ENCODE data around the gene SH3TC2.
"Not testable (repeated sequence)": the region's sequence is repeated elsewhere in the genome, so short reads cannot be mapped to it uniquely, and the experiment has no call there.

The SH3TC2 gene

GRCh38 chr5:149063017-149063687, at the start of gene SH3TC2:
SH3TC2 (minus strand) TSS chr5:149063062; CDS start chr5:149063022, 40 bp downstream.
- no peak for DNase-seq

GRCh38 chr5:149110406-149110805, 47.5 kb upstream of the SH3TC2 start:
- no peak for DNase-seq

DNA sequence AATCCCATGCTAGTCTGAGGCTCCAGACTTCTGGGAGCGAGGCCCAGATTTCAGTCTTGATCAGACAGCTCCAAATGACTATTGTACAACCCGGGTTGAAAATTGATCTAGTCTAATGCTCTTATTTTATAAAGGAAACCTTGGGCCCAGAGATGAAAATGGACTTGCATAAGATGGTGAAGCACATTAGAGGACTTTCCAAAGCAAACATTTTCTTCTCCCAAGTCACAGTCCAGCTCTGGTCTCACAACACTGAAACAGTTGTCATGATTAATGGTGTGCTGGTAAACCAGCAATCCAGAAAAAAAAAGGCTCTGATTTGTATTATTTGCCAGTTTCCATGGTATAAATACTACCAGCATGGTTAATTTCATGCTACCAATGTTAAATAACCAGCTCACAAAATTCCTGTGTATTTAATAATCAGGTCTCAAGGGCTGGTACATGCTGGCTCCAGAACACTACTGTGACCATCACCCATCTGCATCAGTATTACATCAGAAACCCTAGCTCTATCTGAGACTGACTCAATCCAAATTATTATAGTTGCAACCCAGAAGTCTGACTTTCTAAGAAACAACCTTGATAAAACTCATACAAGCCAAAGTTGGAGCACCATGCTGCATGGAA, 45.9 kb upstream of the SH3TC2 start:
- no peak for DNase-seq

DNA sequence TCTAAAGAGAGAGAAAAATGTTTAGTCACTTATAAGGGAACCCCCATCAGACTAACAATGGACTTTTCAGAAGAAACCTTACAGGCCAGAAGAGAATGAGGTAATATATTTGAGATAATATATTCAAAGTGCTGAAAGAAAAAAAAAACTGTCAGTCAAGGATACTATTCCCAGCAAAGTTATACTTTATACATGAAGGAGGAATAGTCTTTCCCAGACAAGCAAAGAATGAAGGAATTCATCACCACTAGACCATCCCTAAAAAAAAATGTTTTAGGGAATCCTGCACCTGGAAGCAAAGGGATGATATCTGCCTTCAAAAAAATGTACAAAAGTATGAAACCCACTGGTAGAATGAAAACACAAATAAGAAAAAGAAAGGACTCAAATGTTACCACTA, 37.5 kb upstream of the SH3TC2 start:
- DNase-seq: no peak

DNA sequence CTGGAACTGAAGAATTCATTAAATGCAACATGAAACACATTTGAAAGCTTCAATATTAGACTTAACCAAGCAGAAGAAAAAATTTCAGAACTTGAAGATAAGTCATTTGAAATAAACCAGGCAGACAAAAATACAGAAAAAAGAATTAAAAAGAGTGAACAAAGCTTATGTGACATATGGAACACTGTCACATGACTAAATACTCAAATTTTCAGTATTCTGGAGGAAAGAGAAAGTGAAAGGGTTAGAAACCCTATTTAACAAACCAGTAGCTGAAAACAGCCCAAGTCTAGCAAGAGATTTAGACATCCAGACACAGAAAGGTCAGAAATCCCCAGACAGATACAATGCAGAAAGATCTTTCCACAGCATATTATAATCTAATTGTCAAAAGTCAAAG, 37.1 kb upstream of the SH3TC2 start:
- no peak for DNase-seq

GRCh38 chr5:149094996-149095395, 32.1 kb upstream of the SH3TC2 start:
- no peak for DNase-seq

GRCh38 chr5:149093625-149094024, 30.8 kb upstream of the SH3TC2 start:
- no peak for DNase-seq

- DNase-seq: no peak
Measured at GRCh38 chr5:149089796-149090195, 26.9 kb upstream of the SH3TC2 start.

DNA sequence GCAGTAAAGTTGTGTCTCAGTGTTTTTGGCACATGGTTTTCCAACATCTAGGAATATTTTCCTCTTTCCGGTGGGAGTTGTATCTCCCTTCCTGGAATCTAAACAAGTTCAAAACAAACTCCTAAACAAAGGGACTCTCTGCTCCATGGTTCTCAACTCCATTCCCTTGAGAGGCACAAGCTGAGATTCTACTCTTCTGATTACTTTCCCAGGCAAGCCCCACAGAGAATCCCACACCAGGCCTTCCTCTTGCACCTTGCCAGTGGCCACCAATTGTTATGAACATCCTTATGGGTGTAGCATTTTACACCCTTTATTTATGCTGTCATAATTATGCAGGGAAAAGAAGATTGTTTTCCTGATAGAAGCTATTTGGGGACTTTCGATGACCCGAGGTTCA, 25.8 kb upstream of the SH3TC2 start:
- no peak for DNase-seq

GRCh38 chr5:149083846-149084245, 21.0 kb upstream of the SH3TC2 start:
- DNase-seq: no peak

GRCh38 chr5:149082271-149082670, 19.4 kb upstream of the SH3TC2 start:
- no peak for DNase-seq

- DNase-seq: no peak
Measured at GRCh38 chr5:149080294-149080693, 17.4 kb upstream of the SH3TC2 start.

DNA sequence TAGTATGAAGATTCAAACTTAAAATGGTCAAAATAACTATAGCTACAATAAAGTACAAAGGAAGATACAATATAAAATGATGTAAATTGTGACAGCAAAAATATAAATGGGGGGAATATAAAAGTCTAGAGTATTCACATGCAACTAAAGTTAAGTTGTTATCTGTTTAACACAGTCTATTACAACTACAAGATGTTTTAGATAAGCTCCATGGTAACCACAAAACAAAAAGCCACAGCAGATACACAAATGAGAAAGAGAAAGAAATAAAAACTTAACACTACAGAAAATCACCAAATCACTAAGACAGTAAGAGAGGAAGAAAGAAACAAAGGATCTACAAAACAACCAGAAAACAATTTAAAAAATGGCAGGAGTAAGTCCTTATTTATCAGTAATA, 17.0 kb upstream of the SH3TC2 start:
- no peak for DNase-seq

DNA sequence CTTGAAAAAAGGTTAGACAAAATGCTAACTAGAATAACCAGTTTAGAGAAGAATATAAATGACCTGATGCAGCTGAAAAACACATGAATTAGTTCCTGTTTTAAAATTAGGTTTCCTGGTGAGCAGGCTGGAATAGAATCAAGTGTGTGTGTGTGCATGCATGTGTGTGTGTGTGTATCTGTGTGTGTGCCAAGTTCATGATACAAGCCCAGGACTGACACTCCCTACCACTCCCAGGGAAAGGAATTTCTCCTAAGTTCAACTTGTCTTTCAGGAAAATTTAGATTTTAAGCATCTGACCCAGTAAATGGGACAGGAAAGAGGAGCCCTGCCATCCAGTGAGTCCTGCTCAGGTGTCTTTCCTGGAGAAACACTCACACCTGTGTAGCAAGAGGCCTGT, 11.2 kb upstream of the SH3TC2 start:
- DNase-seq: not testable (repeated sequence)

DNA sequence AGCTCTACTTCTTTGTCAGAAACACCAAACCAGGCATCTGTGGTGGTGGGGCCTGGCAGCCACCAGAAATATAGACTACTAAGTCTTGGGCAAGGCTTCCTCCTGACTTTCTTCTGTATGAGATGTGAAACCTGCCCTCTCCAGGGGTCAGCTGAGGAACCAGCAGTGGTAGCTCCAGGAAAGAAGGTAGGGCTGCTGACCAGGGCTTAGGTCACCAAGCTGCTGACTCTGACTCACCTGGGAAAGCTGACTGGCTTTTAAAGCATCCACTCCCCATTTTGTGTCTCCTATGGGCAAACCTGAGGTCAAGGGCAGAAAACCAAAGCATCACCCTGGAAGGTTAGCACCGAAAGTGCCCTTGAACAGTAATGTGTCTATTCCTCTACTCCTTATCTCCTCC, 10.4 kb upstream of the SH3TC2 start:
- no peak for DNase-seq

DNA sequence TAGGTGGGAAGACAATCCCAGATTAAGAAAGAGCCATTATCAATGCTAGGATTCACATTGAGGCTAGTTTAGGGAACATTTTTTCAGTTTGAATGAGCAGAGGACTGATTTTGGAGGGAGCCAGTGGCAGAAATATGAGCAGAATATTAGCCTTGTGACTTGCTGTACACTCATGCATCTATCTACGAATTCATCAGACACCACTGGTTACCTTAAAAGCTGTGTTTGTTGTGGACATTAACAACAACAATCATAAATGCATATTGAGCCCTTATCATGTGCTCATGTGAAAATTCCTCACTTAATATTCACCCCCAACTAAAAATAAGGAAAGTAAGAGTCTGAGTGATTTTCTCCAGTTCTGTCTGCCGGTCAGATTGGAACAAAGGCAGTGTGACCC, 9.9 kb upstream of the SH3TC2 start:
- DNase-seq: no peak

DNA sequence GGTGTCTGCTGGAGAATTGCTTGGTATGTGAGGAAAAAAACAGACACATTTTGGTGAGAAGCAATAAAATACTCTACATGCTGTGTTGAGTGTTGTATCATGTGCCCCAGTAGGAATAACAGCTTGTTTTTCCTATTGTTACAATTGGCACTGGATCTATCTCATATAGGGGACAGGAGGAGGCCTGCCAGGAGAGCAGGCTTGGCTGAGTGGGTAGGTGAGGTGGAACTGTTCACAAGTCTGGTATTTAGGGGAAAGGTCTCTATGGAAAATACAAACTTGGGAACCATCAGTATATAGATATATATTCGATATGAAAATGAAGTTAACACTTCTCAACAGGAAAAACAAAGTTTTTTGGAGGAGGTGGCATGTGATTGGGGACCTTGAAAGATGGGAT, 9.5 kb upstream of the SH3TC2 start:
- DNase-seq: no peak

DNA sequence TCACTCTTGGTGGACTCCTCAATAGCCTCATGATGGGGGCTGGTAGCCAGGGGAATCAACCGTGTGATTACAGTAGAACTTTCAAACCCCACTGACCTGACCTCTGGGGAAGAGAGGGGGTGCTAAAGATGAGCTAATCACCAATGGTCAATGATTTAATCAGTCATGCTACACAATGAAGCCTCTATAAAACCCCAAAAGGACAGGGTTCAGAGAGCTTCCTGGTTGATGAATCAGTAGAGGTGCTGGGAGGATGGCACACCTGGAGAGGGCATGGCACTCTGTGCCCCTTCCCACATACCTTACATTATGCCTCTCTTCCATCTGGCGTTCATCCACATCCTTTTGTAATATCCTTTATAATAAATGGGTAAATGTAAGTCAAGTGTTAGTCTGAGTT, 8.9 kb upstream of the SH3TC2 start:
- DNase-seq: no peak

- DNase-seq: no peak
Measured at GRCh38 chr5:149071216-149071615, 8.4 kb upstream of the SH3TC2 start.

DNA sequence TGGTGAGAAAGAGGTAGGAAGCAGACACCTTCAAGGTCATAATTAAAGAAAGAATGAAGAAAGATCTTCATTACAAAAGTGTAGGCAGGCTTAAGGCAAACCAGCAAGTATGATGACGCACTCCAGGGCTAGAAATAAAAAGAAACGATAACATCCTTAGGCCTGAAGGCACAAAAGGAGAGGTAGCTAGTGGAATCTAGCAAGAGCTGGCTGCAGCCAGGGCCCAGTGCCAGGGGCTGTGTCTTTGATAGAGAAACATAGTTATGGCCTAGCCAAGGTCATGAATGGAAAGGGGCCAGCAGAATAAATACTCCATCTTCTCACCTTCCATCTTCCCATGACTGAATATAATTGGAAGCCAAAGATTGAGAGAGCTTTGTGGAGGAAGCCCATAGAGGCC, 6.8 kb upstream of the SH3TC2 start:
- no peak for DNase-seq

DNA sequence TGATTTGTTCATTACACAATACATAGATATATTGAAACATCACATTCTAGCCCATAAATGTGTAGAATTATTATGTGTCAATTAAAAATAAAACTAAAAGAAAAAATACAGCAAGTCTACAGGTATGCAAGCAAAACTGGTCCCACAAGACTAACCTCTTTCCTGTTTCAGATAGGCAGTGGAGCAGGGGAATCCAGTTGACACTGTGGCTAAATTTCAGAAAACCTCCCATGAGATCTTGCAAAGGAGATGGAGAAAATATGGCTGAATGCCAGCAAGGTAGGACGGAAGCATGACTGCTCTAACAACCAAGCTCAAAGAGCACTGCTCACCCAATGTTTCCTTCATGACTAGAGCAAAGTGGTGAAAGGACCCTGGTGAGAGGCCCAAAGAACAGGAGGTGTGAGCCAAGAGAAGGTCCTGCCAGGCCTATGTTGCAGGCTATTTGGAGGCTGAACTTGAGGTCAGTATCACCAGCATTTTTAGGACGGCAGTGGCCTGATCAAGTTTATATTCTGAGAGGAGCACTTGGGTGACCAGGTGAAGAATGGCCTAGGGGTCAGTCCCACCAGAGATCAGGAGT, 1.1 kb upstream of the SH3TC2 start:
- DNase-seq: no peak

- DNase-seq: no peak
Measured at GRCh38 chr5:149062371-149063016, 368 bp downstream of the SH3TC2 start.

- no peak for DNase-seq
Measured at GRCh38 chr5:149061341-149061740, 1.5 kb downstream of the SH3TC2 start.

- no peak for DNase-seq
Measured at GRCh38 chr5:149060325-149060724, 2.5 kb downstream of the SH3TC2 start.

Measured in DMS79 treated with DMSO at 0.1 percent for 48 hours (cell line).